Activated T-helper 1 cell treated with anti-CD3 and anti-CD28 coated beads, Interleukin-12 subunit alpha, Interleukin-12 subunit beta, Interleukin-2, Interleukin-4 antibody, amounts not matched to agents 30 ng/mL and 10 ng/mL and 1 ng/mL, durations not matched to agents 14 hours and 24 hours and 36 hours (primary cell): ENCODE results near the gene PAFAH1B2. TPM values are rescaled to one million over a fixed set of nuclear protein-coding genes. Genes with fewer than 3 reads are reported as not detected.
"Not testable (repeated sequence)": the region's sequence is repeated elsewhere in the genome, so short reads cannot be mapped to it uniquely, and the experiment has no call there.

Experiments used
- DNase-seq: peaks from one replicate; pipeline ENCODE4 v3.0.0; 2021; ENCODE audit warnings: low spot score
- H3K27ac Mint-ChIP-seq: one replicate; pipeline ENCODE4 v1.8.0; 2021; ENCODE audit warnings: mild to moderate bottlenecking, mixed read lengths
- H3K27me3 Mint-ChIP-seq: one replicate; pipeline ENCODE4 v1.8.0; 2022; ENCODE audit warnings: mild to moderate bottlenecking, moderate library complexity, mixed read lengths; ENCODE audit not compliant: insufficient read depth
- H3K36me3 Mint-ChIP-seq: one replicate; pipeline ENCODE4 v1.8.0; 2021; ENCODE audit warnings: low read depth, mixed read lengths
- H3K4me1 Mint-ChIP-seq: one replicate; pipeline ENCODE4 v1.8.0; 2021; ENCODE audit warnings: low read depth, mixed read lengths
- H3K4me3 Mint-ChIP-seq: one replicate; pipeline ENCODE4 v1.8.0; 2021; ENCODE audit warnings: mild to moderate bottlenecking, moderate library complexity, mixed read lengths
- H3K9me3 Mint-ChIP-seq: one replicate; pipeline ENCODE4 v1.8.0; 2021; ENCODE audit warnings: mixed read lengths
- intact Hi-C: fragments of 100-400 bp; cut with micrococcal nuclease; formaldehyde crosslinking; loops from one replicate; pipeline ENCODE4 v1.15.1; 2024
- total RNA-seq: library from RNA; stranded (reverse); gene quantifications from 2 replicates; pipeline ENCODE4 v1.2.3, GENCODE V29; 2022

Gene PAFAH1B2
- total RNA-seq, 1 donor from 2014 or later, result 71.8 TPM

DNA sequence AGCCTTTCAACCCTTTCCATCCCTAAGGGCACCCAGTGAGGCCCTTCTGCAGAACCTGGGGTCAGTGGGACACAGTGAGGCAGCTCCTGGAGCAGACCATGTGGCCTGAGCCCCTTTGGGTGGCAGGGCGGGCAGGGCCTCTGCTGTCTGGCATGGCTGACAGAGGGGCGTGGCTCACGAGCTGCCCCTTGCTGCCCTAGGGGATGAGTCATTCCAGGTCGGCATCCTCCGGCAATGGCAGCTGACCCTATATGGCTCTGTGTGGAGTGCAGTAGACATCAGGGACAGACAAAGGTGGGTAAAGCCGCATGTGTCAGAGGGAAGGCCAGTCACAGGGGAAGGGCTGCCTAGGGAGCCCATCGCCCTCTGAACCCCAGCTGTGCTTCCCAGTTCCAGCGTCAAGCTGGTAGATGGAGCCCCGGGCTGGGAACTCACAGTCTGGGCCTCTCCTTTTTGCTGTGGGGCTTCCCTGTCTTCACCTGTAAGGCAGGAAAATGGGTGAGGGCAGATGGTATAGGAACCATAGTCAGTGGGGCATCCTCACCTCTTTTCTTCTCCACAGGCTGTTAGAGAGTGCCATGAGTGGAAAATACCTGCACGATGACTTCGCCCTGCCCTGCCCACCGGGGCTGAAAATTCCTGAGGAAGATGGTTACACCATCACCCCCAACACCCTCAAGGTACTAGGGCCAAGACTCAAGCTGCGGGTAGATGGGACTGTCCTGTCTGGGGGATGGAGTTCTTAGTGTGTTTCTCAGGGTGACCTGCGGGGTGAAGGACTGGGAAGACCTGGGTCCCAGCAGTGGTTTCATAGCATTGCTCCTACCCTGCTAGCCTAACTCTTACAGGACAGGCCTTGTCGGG, 6.6 kb upstream of the PAFAH1B2 start:
- H3K9me3 Mint-ChIP-seq, H3K36me3 Mint-ChIP-seq, H3K27ac Mint-ChIP-seq, intact Hi-C loops, H3K4me3 Mint-ChIP-seq, DNase-seq, H3K4me1 Mint-ChIP-seq: not testable (repeated sequence)
- peaks cover 14% of the 10 kb centered on the region for H3K27me3 Mint-ChIP-seq

DNA sequence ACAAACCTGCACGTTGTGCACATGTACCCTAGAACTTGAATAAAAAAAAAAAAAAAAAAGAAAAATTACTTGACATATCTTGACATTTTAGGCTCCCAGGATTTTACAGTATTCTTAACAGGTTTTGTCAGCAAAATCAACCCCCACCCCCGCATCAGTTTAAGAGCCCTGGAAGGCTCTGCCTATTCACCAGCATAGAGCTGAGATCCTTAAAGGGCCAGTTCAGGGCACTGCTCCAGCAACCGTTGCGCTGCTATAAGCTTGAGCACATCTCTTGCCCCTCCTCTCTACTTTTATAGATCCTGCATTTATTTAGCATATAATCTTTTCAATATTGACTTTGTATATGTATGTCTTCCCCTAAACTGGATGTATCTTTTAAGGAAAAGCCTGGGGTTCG, 697 bp upstream of the PAFAH1B2 start:
- DNase-seq, result no peak
- peak overlapping the region; percentile 97 for H3K4me3 Mint-ChIP-seq
- H3K36me3 Mint-ChIP-seq, result peaks cover 20% of the 10 kb centered on the region
- peak overlapping the region; percentile 90 for H3K27ac Mint-ChIP-seq
- no peaks in the 10 kb centered on the region for H3K9me3 Mint-ChIP-seq
- intact Hi-C loops, result loop anchor here (1.0 to 5.0 kb wide), 2 partner anchors 35 to 36 kb away; partner anchors contain the start of gene SIDT2
- peaks cover 29% of the 10 kb centered on the region for H3K4me1 Mint-ChIP-seq
- peaks cover 8% of the 10 kb centered on the region for H3K27me3 Mint-ChIP-seq

DNA sequence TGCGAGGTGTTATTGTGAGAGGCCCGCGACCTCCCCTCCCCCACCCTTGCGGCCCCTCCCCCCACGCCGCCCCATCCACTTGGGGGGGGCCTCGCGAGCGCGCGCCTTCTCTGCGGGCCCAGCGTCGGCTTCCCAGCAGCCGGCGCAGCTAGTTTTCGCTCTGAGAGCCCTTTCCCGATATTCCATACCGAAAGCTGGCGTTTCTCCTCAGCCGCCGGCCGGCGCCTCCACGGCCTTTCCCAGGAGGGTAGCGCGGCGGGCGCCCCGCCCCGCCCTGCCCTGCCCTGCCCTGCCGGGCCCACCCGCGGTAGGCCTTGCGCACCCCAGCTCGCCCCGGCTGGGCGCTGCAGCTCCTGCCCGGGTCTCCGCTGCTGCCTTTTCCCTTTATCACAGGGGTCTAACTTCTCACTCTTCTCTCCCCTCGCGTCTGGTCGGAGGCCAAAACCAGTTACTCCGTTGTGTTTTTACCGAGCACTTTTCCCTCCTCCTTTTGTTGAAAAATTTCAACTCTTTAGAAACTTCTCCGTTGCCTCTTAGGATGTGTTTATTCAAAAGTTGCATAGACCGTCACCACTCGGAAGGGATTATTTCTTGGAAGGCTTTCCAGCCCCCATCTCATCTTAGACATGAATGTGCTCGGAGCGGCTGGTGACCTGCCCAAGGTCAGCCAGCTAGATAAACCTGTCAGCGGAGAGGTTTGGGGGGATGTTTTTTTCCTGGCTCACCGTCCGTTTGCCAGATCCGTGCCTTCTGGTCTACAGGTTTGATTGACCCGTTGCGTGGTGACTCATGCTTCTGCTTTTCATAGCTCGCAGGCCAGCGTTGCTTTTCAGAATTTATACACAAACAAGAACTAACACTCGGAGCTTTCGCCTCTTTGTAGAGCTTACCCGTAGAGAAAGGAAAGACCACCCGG, 648 bp downstream of the PAFAH1B2 start:
- H3K4me1 Mint-ChIP-seq, result peaks cover 29% of the 10 kb centered on the region
- peak; percentile 17 for DNase-seq
- intact Hi-C loops, result loop anchor here (1.0 to 5.0 kb wide), 6 partner anchors 37 to 371 kb away; partner anchors contain the start of genes CEP164 and ZPR1
- peak overlapping the region; percentile 97 for H3K4me3 Mint-ChIP-seq
- peaks cover 8% of the 10 kb centered on the region for H3K27me3 Mint-ChIP-seq
- H3K36me3 Mint-ChIP-seq, result peaks cover 24% of the 10 kb centered on the region
- peak overlapping the region; percentile 87 for H3K27ac Mint-ChIP-seq
- H3K9me3 Mint-ChIP-seq, result no peaks in the 10 kb centered on the region

DNA sequence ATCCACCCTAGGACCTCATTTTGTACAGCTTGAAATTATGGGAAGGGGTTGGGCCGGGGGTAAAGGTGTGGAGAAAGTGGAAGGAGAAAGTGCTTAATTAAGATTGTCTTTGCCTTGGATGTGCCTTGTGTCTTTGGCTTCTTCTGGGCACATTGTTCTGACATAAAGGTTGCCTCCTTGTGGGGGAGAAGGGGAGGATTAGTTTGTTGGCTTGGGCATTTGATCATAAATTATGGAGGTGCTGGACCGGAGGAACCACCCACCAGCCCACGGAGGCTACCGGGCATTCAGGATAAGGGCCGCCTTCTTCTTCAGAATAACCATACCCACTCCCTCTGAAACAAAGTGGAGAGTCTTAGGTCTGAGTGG, 1.3 kb downstream of the PAFAH1B2 start:
- Mint-ChIP-seq H3K36me3 (peaks cover 26% of the 10 kb centered on the region), H3K27ac (peak overlapping the region; percentile 87), H3K27me3 (peaks cover 5% of the 10 kb centered on the region), H3K4me1 (peaks cover 29% of the 10 kb centered on the region), H3K9me3 (no peaks in the 10 kb centered on the region), H3K4me3 (peak overlapping the region; percentile 97)
- DNase-seq, result no peak
- intact Hi-C loops, result loop anchor here (1.0 to 2.0 kb wide), 2 partner anchors 181 to 372 kb away; partner anchors contain the start of gene CEP164

DNA sequence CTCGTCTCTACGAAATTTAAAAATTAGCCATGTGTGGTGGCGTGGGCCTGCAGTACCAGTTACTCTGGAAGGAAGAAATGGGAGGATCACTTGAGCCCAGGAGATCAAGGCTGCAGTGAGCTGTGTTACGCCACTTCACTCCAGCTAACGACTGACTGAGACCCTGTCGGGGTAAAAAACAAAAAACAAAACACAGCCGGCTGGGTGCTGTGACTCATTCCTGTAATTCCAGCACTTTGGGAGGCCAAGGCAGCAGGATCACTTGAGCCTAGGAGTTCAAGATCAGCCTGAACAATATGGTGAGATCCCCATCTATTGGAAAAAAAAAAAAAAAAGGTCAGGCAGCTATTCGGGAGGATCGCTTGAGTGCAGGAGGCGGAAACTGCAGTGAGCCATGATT, 2.4 kb downstream of the PAFAH1B2 start:
- intact Hi-C loops, result no loop called here
- Mint-ChIP-seq H3K9me3 (no peaks in the 10 kb centered on the region), H3K27me3 (peaks cover 3% of the 10 kb centered on the region), H3K36me3 (peaks cover 29% of the 10 kb centered on the region), H3K4me1 (peaks cover 29% of the 10 kb centered on the region), H3K27ac (peak overlapping the region; percentile 23), H3K4me3 (peak overlapping the region; percentile 97)
- DNase-seq, result no peak

DNA sequence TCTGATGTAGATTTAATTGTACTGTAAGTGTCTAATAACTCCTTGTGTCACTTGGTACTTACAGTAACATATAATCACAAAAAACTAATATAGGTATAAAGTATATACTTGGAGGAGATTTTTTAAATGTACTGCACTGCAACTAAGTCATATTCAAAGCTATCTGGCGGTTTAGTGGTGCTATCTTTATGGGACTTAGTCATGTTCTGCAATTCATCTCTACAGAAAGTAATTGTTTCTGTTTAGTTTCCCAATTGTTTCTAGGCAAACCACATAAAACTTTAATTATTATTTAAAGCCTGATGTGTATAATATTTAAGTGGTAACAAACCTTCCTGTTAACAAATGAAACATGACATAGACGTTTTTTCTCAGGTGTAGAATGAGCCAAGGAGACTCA, 8.0 kb downstream of the PAFAH1B2 start:
- Mint-ChIP-seq H3K9me3 (no peaks in the 10 kb centered on the region), H3K4me3 (no peak overlapping the region), H3K27ac (no peak overlapping the region), H3K36me3 (peaks cover 23% of the 10 kb centered on the region), H3K4me1 (peaks cover 6% of the 10 kb centered on the region), H3K27me3 (no peaks in the 10 kb centered on the region)
- intact Hi-C loops, result no loop called here
- DNase-seq, result no peak

DNA sequence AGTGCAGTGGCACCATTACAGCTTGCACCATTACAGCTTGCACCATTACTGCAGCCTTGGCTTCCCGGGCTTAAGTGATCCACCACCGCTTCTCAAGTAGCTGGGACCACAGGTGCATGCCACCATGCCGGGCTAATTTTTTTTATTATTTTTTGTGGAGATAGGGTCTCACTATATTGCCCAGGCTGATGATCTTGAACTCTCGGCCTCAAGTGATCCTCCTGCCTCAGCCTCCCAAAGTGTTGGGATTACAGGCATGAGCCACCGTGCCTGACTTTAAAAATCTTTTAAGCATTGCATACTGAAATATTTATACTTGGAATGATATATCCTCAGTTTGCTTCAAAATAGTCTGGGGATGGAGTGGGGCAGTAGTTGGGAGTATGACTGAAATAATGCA, 10.4 kb downstream of the PAFAH1B2 start:
- intact Hi-C loops, result no loop called here
- peaks cover 15% of the 10 kb centered on the region for H3K36me3 Mint-ChIP-seq

DNA sequence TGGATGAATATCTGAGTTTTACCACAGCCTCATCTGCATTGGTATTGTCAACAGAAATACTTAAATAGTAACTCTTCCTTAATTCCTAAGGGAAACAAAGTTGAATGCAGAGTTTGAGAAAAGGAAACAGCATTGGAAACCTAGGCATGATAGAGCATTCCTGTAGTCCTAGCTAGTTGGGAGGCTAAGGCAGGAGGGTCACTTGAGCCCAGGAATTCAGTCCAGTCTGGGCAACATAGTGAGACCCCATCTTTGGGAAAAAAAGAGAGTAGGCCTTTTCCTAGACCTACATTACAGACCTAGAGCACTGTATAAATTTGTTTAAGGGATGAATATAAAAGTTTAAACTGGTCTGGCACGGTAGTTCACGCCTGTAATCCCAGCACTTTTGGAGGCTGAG, 13.4 kb downstream of the PAFAH1B2 start:
- Mint-ChIP-seq H3K27me3 (no peaks in the 10 kb centered on the region), H3K9me3 (no peaks in the 10 kb centered on the region), H3K27ac (no peak overlapping the region), H3K36me3 (peaks cover 9% of the 10 kb centered on the region), H3K4me3 (no peak overlapping the region), H3K4me1 (peaks cover 4% of the 10 kb centered on the region)
- intact Hi-C loops, result no loop called here
- no peak for DNase-seq

More for the DNA sequence above, 10.4 kb downstream of the PAFAH1B2 start:
- H3K27me3 Mint-ChIP-seq, result no peaks in the 10 kb centered on the region
- no peak for DNase-seq
- H3K27ac Mint-ChIP-seq, result no peak overlapping the region
- no peak overlapping the region for H3K4me3 Mint-ChIP-seq
- no peaks in the 10 kb centered on the region for H3K9me3 Mint-ChIP-seq
- H3K4me1 Mint-ChIP-seq, result peaks cover 4% of the 10 kb centered on the region

DNA sequence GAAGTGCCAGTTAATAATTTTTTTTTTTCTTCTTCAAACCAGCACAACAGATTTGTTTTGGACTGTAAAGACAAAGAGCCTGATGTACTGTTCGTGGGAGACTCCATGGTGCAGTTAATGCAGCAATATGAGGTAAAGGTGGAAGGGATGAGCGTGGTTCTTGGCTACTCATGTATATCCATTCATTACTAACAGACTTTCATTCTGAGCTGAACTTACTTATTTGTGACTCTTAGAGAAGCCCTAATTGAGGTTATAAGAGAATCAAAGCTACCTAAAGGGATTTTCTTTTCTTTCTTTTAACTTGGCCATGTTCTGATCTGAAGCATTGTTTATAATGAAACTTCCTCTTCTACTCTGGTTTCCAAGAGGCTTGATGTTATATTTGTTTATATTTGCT, 15.8 kb downstream of the PAFAH1B2 start:
- Mint-ChIP-seq H3K9me3 (no peaks in the 10 kb centered on the region), H3K27me3 (no peaks in the 10 kb centered on the region), H3K4me3 (no peak overlapping the region), H3K36me3 (peaks cover 12% of the 10 kb centered on the region), H3K4me1 (peaks cover 4% of the 10 kb centered on the region), H3K27ac (no peak overlapping the region)
- intact Hi-C loops, result no loop called here
- no peak for DNase-seq

DNA sequence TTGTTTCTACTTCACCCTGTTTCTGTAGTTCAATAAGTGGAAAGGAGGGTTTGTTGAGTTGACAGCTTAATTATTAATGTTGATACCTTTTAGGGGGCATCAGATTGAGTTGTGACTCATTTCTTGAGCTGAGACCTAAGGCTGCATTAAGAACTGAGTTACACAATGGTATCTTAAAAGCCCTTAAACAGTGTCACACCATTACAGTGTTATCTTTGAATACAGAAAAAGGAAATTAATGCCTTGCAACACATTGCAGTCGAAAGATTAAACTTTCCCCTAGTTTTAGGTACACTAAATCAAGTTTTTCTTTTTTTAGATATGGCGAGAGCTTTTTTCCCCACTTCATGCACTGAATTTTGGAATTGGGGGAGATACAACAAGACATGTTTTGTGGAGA, 16.7 kb downstream of the PAFAH1B2 start:
- peaks cover 16% of the 10 kb centered on the region for H3K36me3 Mint-ChIP-seq
- H3K27ac Mint-ChIP-seq, result no peak overlapping the region
- DNase-seq, result no peak
- no peaks in the 10 kb centered on the region for H3K9me3 Mint-ChIP-seq
- H3K4me1 Mint-ChIP-seq, result peaks cover 4% of the 10 kb centered on the region
- no peak overlapping the region for H3K4me3 Mint-ChIP-seq
- intact Hi-C loops, result no loop called here
- H3K27me3 Mint-ChIP-seq, result no peaks in the 10 kb centered on the region

DNA sequence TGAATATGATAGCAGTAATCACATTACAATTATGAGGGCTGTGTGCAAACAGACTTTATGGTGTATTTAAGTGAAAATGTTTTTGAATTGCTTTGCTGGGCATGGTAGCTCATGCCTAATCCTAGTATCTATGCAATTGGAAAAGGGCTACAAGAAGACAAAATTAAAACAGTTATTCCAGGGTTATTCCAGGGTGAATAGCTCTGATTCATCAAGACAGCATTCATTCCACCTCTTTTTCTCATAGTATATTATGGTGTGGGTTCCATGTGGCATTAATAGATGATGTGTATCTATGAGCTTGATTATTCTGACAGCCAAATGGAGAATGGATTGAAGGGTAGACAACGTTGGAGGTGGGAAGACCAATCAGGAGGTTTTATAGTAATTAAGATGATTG, 22.4 kb downstream of the PAFAH1B2 start:
- Mint-ChIP-seq H3K9me3 (no peaks in the 10 kb centered on the region), H3K36me3 (peaks cover 30% of the 10 kb centered on the region), H3K27me3 (no peaks in the 10 kb centered on the region), H3K4me1 (no peaks in the 10 kb centered on the region), H3K27ac (no peak overlapping the region), H3K4me3 (no peak overlapping the region)
- intact Hi-C loops, result no loop called here
- no peak for DNase-seq

DNA sequence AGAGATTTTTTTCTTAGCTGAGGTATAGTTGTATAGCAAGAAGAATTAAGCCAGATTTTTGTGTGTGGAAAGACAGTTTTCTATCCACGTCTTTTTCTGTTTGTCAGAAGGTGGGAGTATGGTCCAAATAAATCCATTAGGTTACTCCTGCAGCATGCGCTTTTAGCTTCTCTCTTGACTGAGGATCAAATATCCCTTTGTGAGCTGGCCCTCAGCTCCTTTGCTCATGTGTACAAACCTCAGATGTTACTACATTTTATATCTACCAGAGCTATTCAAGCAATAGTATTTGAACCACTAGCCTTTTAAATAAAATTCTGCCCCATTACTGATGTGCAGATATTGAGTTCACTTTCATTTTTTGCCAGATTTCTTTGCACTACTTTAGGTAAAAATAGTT, 25.6 kb downstream of the PAFAH1B2 start:
- H3K4me3 Mint-ChIP-seq, result no peak overlapping the region
- H3K36me3 Mint-ChIP-seq, result peaks cover 29% of the 10 kb centered on the region
- no peaks in the 10 kb centered on the region for H3K27me3 Mint-ChIP-seq
- intact Hi-C loops, result no loop called here
- no peaks in the 10 kb centered on the region for H3K9me3 Mint-ChIP-seq
- peaks cover 6% of the 10 kb centered on the region for H3K4me1 Mint-ChIP-seq
- DNase-seq, result no peak
- no peak overlapping the region for H3K27ac Mint-ChIP-seq

DNA sequence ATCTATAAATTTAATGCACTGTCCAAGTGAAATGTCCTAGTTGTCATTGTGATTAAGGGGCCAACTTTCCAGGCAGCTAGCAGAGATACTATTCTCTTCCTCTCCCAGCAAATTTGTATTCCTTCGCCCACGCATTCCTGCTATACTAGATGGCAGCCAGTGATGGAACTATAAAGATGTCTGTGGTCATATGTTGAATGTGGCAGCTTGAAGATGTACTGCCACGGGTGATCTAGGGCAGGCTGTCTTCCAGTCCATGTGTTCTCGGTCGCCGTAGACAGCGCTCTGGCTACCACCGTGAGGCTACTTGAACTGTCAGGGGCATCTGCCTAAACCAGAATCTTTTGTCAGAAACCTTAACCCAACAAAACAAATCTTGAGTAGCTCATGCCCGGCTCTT, 26.1 kb downstream of the PAFAH1B2 start:
- intact Hi-C loops, result no loop called here
- no peak overlapping the region for H3K27ac Mint-ChIP-seq
- no peak for DNase-seq
- no peaks in the 10 kb centered on the region for H3K27me3 Mint-ChIP-seq
- peaks cover 6% of the 10 kb centered on the region for H3K4me1 Mint-ChIP-seq
- H3K36me3 Mint-ChIP-seq, result peaks cover 29% of the 10 kb centered on the region
- no peak overlapping the region for H3K4me3 Mint-ChIP-seq
- no peaks in the 10 kb centered on the region for H3K9me3 Mint-ChIP-seq
